ENCODE measurements around the gene CHRNB2.

Gene CHRNB2

DNA sequence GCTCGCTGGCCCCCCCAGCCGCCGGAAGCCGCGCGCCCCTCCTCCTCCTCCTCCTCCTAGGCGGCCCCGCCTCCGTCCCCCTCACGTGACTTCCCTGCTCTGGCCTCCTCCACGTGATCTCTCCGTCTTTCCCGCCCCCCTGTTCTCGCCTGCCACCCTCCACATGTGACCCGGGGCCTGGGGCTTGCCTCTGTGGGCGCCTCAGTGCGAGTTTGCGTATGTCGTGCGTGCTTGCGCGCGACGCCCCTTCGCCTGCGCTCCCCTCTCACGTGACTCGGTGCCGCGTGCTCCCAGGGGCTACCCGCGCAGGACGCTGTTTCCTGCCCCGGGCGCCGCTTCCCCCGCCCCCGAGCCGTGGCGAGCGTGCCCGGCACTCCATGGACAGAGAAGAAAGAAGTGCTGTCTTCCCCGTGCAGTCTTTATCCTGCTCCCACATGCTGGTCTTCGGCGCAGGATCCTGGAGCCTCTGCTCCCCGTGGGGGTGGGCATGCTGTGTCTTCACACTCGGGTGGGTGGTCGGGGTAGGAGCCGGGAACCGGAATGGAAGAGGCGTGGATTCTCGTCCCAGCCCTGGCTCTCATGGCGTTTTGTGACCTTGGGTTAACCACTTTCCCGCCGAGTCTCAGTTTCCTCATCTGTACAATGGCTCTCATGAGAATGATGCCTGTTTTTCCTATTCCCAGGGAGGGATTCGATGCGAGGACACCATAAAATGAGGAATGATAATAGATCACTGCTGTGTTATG is 8.7 kb upstream of the CHRNB2 start:
- Histone ChIP-seq H3K36me3 (ENCODE audit: insufficient read depth, low read length) (peaks cover 20% of the 10 kb centered on the region), H3K4me3 (ENCODE audit: low read length) (peak overlapping the region; percentile 71), H3K27me3 (ENCODE audit: insufficient read depth, low read length) (no peaks in the 10 kb centered on the region), H2AFZ (ENCODE audit: low read depth, low read length) (peak overlapping the region; percentile 4), H3K4me1 (ENCODE audit: insufficient read depth, low read length) (peaks cover 24% of the 10 kb centered on the region), H3K9me3 (ENCODE audit: low read length) (no peaks in the 10 kb centered on the region)

GRCh38 chr1:154559466-154560044 is 8.0 kb upstream of the CHRNB2 start:
- Histone ChIP-seq H2AFZ (ENCODE audit: low read depth, low read length) (peak overlapping the region; percentile 4), H3K4me3 (ENCODE audit: low read length) (peak overlapping the region; percentile 71), H3K36me3 (ENCODE audit: insufficient read depth, low read length) (peaks cover 13% of the 10 kb centered on the region), H3K4me1 (ENCODE audit: insufficient read depth, low read length) (peaks cover 24% of the 10 kb centered on the region), H3K27me3 (ENCODE audit: insufficient read depth, low read length) (no peaks in the 10 kb centered on the region), H3K9me3 (ENCODE audit: low read length) (no peaks in the 10 kb centered on the region)

DNA sequence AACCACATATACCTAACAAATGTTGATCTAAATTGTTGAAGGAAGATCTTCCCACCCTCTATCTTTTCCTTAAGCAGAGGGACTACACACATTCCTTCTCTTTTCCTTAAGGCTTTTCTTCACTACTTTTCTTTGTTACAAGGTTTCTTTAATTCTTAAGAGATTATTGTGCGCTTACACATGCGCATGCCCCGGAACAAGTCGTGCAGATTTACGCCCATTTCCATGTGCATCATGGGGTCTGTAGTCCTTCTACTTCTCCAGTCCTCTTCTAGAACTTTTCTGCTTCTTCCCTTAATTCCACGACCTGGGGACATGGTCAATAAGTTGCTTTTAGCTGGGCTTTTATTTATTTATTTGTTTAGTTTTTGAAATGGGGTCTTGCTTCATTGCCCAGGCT is 1.7 kb upstream of the CHRNB2 start:
- H3K27me3 ChIP-seq (ENCODE audit: insufficient read depth, low read length): no peaks in the 10 kb centered on the region
- H2AFZ ChIP-seq (ENCODE audit: low read depth, low read length): no peak overlapping the region
- H3K9me3 ChIP-seq (ENCODE audit: low read length): no peaks in the 10 kb centered on the region
- no peak overlapping the region for H3K4me3 ChIP-seq (ENCODE audit: low read length)
- H3K4me1 ChIP-seq (ENCODE audit: insufficient read depth, low read length): peaks cover 22% of the 10 kb centered on the region
- H3K36me3 ChIP-seq (ENCODE audit: insufficient read depth, low read length): peaks cover 12% of the 10 kb centered on the region

- Histone ChIP-seq H3K9me3 (ENCODE audit: low read length) (no peaks in the 10 kb centered on the region), H3K27me3 (ENCODE audit: insufficient read depth, low read length) (no peaks in the 10 kb centered on the region), H3K36me3 (ENCODE audit: insufficient read depth, low read length) (peaks cover 25% of the 10 kb centered on the region), H3K4me3 (ENCODE audit: low read length) (peak overlapping the region; percentile 76), H3K4me1 (ENCODE audit: insufficient read depth, low read length) (peaks cover 22% of the 10 kb centered on the region), H2AFZ (ENCODE audit: low read depth, low read length) (peak overlapping the region; percentile 39)
Measured at GRCh38 chr1:154568157-154568815, 708 bp downstream of the CHRNB2 start.

- Histone ChIP-seq H3K9me3 (ENCODE audit: low read length) (no peaks in the 10 kb centered on the region), H2AFZ (ENCODE audit: low read depth, low read length) (no peak overlapping the region), H3K4me1 (ENCODE audit: insufficient read depth, low read length) (peaks cover 22% of the 10 kb centered on the region), H3K27me3 (ENCODE audit: insufficient read depth, low read length) (no peaks in the 10 kb centered on the region), H3K4me3 (ENCODE audit: low read length) (no peak overlapping the region), H3K36me3 (ENCODE audit: insufficient read depth, low read length) (peaks cover 32% of the 10 kb centered on the region)
Measured at GRCh38 chr1:154571244-154571963, 3.8 kb downstream of the CHRNB2 start.

DNA sequence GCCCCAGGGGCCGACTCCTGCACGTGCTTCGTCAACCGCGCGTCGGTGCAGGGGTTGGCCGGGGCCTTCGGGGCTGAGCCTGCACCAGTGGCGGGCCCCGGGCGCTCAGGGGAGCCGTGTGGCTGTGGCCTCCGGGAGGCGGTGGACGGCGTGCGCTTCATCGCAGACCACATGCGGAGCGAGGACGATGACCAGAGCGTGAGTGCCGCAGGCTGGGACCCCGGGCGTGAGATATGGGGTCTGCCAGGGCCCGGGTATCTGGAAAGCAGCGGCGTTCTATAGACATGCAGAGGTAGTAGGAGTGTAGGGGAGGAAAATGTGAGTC is 4.3 kb downstream of the CHRNB2 start:
- Histone ChIP-seq H3K4me1 (ENCODE audit: insufficient read depth, low read length) (peaks cover 17% of the 10 kb centered on the region), H3K36me3 (ENCODE audit: insufficient read depth, low read length) (peaks cover 37% of the 10 kb centered on the region), H3K27me3 (ENCODE audit: insufficient read depth, low read length) (no peaks in the 10 kb centered on the region), H3K4me3 (ENCODE audit: low read length) (no peak overlapping the region), H2AFZ (ENCODE audit: low read depth, low read length) (no peak overlapping the region), H3K9me3 (ENCODE audit: low read length) (no peaks in the 10 kb centered on the region)

GRCh38 chr1:154572468-154573167 is 5.0 kb downstream of the CHRNB2 start:
- H3K27me3 ChIP-seq (ENCODE audit: insufficient read depth, low read length): no peaks in the 10 kb centered on the region
- no peaks in the 10 kb centered on the region for H3K9me3 ChIP-seq (ENCODE audit: low read length)
- no peak overlapping the region for H3K4me3 ChIP-seq (ENCODE audit: low read length)
- peaks cover 12% of the 10 kb centered on the region for H3K4me1 ChIP-seq (ENCODE audit: insufficient read depth, low read length)
- no peak overlapping the region for H2AFZ ChIP-seq (ENCODE audit: low read depth, low read length)
- peaks cover 44% of the 10 kb centered on the region for H3K36me3 ChIP-seq (ENCODE audit: insufficient read depth, low read length)

DNA sequence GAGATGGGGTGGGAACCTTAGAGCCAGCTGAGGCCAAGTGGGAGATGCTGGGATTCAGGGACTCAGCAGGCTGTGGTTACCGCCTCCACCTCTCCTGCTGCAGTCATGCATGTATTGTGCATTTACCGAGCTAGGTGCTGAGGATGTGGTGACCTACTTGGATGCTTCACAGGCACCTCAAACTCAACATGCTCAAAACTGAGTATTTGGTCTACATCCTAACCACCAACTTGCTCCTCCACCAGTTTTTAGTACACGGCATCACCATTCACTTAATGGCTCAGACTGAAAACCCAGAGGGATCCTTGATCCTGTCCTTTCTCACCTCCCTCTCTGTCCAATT is 5.6 kb downstream of the CHRNB2 start:
- peaks cover 47% of the 10 kb centered on the region for H3K36me3 ChIP-seq (ENCODE audit: insufficient read depth, low read length)
- no peak overlapping the region for H2AFZ ChIP-seq (ENCODE audit: low read depth, low read length)
- H3K4me3 ChIP-seq (ENCODE audit: low read length): no peak overlapping the region
- H3K4me1 ChIP-seq (ENCODE audit: insufficient read depth, low read length): peaks cover 10% of the 10 kb centered on the region
- H3K27me3 ChIP-seq (ENCODE audit: insufficient read depth, low read length): no peaks in the 10 kb centered on the region
- H3K9me3 ChIP-seq (ENCODE audit: low read length): no peaks in the 10 kb centered on the region

- Histone ChIP-seq H3K27me3 (ENCODE audit: insufficient read depth, low read length) (no peaks in the 10 kb centered on the region), H3K4me3 (ENCODE audit: low read length) (no peak overlapping the region), H3K9me3 (ENCODE audit: low read length) (no peaks in the 10 kb centered on the region), H3K4me1 (ENCODE audit: insufficient read depth, low read length) (no peaks in the 10 kb centered on the region), H3K36me3 (ENCODE audit: insufficient read depth, low read length) (peaks cover 59% of the 10 kb centered on the region), H2AFZ (ENCODE audit: low read depth, low read length) (no peak overlapping the region)
Measured at GRCh38 chr1:154574716-154575115, 7.1 kb downstream of the CHRNB2 start.

DNA sequence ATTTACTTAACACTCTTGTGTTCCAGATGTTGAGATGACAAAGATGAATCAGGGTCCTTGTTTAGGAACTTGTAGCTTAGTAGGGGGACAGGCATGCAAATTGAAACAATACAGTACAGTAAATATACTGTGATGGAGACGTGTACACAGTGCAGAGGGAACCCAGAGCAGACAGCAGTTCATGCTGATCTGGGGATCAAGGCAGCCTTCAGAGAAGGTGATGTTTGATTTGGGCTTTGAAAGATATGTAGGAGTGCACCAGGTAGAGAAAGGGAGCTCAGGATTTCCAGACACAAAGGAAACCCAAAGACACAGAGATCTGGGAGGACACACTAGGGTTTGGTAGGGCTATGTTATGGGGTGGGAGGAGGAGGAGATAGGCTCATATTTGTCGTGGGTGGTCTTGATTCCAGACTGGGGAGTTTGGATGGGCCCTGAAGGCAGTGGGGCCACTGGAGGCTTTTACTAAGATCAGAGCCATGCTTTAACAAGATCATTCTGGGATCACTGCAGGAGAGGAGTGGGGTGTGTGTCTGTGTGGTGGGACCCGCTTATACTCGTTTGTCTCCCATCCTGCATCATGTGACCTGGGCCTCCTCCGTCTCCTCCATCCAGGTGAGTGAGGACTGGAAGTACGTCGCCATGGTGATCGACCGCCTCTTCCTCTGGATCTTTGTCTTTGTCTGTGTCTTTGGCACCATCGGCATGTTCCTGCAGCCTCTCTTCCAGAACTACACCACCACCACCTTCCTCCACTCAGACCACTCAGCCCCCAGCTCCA is 7.8 kb downstream of the CHRNB2 start:
- Histone ChIP-seq H3K36me3 (ENCODE audit: insufficient read depth, low read length) (peaks cover 59% of the 10 kb centered on the region), H2AFZ (ENCODE audit: low read depth, low read length) (no peak overlapping the region), H3K9me3 (ENCODE audit: low read length) (no peaks in the 10 kb centered on the region), H3K27me3 (ENCODE audit: insufficient read depth, low read length) (no peaks in the 10 kb centered on the region), H3K4me3 (ENCODE audit: low read length) (no peak overlapping the region), H3K4me1 (ENCODE audit: insufficient read depth, low read length) (no peaks in the 10 kb centered on the region)

- no peaks in the 10 kb centered on the region for H3K4me1 ChIP-seq (ENCODE audit: insufficient read depth, low read length)
- no peak overlapping the region for H3K4me3 ChIP-seq (ENCODE audit: low read length)
- H3K36me3 ChIP-seq (ENCODE audit: insufficient read depth, low read length): peaks cover 58% of the 10 kb centered on the region
- no peaks in the 10 kb centered on the region for H3K9me3 ChIP-seq (ENCODE audit: low read length)
- no peaks in the 10 kb centered on the region for H3K27me3 ChIP-seq (ENCODE audit: insufficient read depth, low read length)
- no peak overlapping the region for H2AFZ ChIP-seq (ENCODE audit: low read depth, low read length)
Measured at GRCh38 chr1:154575951-154576566, 8.5 kb downstream of the CHRNB2 start.

Measured in neuron (in vitro differentiated cells).